GM12878 (cell line): ENCODE data around the gene SLC24A3. TPM values are rescaled to one million over a fixed set of nuclear protein-coding genes. Genes with fewer than 3 reads are reported as not detected.

ENCODE experiments used
- ATAC-seq: fragments of 200-7000 bp; cut with Tn5 transposase; 3 replicates; pipeline ENCODE4 v1.9.1; 2020; ENCODE audit warnings: mild to moderate bottlenecking, moderate library complexity
- BruUV-seq: library from RNA; stranded (reverse); fragments of 400-500 nt; replicated peaks from 2 replicates; lab custom pipeline; 2021; lab: Mats Ljungman, UMichigan
- CTCF ChIA-PET: fragments of 300-600 bp; sonication (Branson Sonifier 250); formaldehyde crosslinking; extraction: SDS; loops from one replicate; lab custom pipeline; 2021; ENCODE audit warnings: inconsistent platforms; lab: Yijun Ruan, JAX
- POLR2A ChIA-PET: fragments of 350-600 bp; formaldehyde crosslinking; extraction: SDS; loops from one replicate; lab custom pipeline; 2021; ENCODE audit warnings: inconsistent platforms; lab: Charles Lee
- RAD21 ChIA-PET: fragments of 300-600 bp; sonication (Branson Sonifier 250); formaldehyde crosslinking; loops from one replicate; lab custom pipeline; 2023; ENCODE audit warnings: antibody characterized with exemption; ENCODE audit not compliant: unreplicated experiment; lab: Charles Lee
- SMC1A ChIA-PET: fragments of 300-600 bp; sonication (Branson Sonifier 250); formaldehyde crosslinking; loops from one replicate; lab custom pipeline; 2023; ENCODE audit not compliant: unreplicated experiment, uncharacterized antibody; lab: Charles Lee
- DNase-seq: peaks from one replicate; pipeline ENCODE4 v3.0.0-alpha.2; 2011; ENCODE audit warnings: low read depth, low spot score
- FAIRE-seq: peaks from 3 replicates; lab custom pipeline; 2011; peaks lifted over from hg19 to GRCh38; lab: Jason Lieb, UNC
- H2AFZ ChIP-seq: 2 replicates; pipeline ENCODE4 v1.6.0; 2011; ENCODE audit warnings: low read depth, low read length, control low read depth; ENCODE audit not compliant: control insufficient read depth
- H3K27ac ChIP-seq: 2 replicates; pipeline ENCODE4 v1.5.1; 2011; ENCODE audit warnings: control low read depth; ENCODE audit not compliant: control insufficient read depth, insufficient read depth
- H3K27me3 ChIP-seq, 2 experiments: replicated peaks in 1 of 2; 2 replicates each; pipeline versions ENCODE4 v1.6.0 to v1.6.1; 2011; ENCODE audit warnings: low read length in 1 of 2; ENCODE audit not compliant: control insufficient read depth in 2 of 2, insufficient read depth in 2 of 2
- H3K36me3 ChIP-seq, 2 experiments: 2 replicates each; pipeline ENCODE4 v1.5.1; 2011; ENCODE audit warnings: low read length in 1 of 2; ENCODE audit not compliant: control insufficient read depth in 2 of 2, insufficient read depth in 2 of 2
- H3K4me1 ChIP-seq: 2 replicates; pipeline ENCODE4 v1.6.1; 2011; ENCODE audit warnings: mild to moderate bottlenecking, low read length, moderate library complexity, mixed read lengths; ENCODE audit not compliant: control insufficient read depth, insufficient read depth
- H3K4me2 ChIP-seq: 2 replicates; pipeline ENCODE4 v1.6.0; 2011; ENCODE audit warnings: control low read depth; ENCODE audit not compliant: control insufficient read depth, insufficient read depth
- H3K4me3 ChIP-seq: fragments of 200-600 bp; sonication (generic); 2 replicates; pipeline ENCODE4 v1.5.1; 2016
- H3K79me2 ChIP-seq: 2 replicates; pipeline ENCODE4 v1.6.0; 2011; ENCODE audit warnings: low read length; ENCODE audit not compliant: control insufficient read depth, insufficient read depth
- H3K9ac ChIP-seq: 2 replicates; pipeline ENCODE4 v1.8.0; 2011; ENCODE audit warnings: low read length, control low read depth, mixed read lengths; ENCODE audit not compliant: control insufficient read depth, insufficient read depth
- H3K9me3 ChIP-seq: replicated peaks from 3 replicates; pipeline ENCODE4 v1.5.1; 2011; ENCODE audit warnings: mild to moderate bottlenecking, low read length; ENCODE audit not compliant: control insufficient read depth, insufficient read depth
- H4K20me1 ChIP-seq: 2 replicates; pipeline ENCODE4 v1.6.0; 2011; ENCODE audit not compliant: control insufficient read depth, insufficient read depth
- CBFB ChIP-seq: IDR thresholded peaks from 2 replicates; pipeline ENCODE4 v1.6.1; 2016; ENCODE audit warnings: antibody characterized with exemption, low read depth
- GATAD2B ChIP-seq: fragments of 450-650 bp; conservative IDR thresholded peaks from 2 replicates; pipeline ENCODE4 v1.6.1; 2017; ENCODE audit warnings: low read depth, mild to moderate bottlenecking, moderate library complexity
- KDM1A ChIP-seq: fragments of 200-600 bp; sonication (generic); IDR thresholded peaks from 2 replicates; pipeline ENCODE4 v1.6.1; 2016; ENCODE audit warnings: borderline replicate concordance
- MEF2A ChIP-seq: IDR thresholded peaks from 2 replicates; pipeline ENCODE4 v1.6.1; 2011; ENCODE audit warnings: low read depth, mild to moderate bottlenecking, low read length, moderate library complexity; ENCODE audit not compliant: insufficient read depth
- MTA2 ChIP-seq: fragments of 450-650 bp; IDR thresholded peaks from 2 replicates; pipeline ENCODE4 v1.6.1; 2016; ENCODE audit warnings: low read depth, mild to moderate bottlenecking, moderate library complexity
- MYC ChIP-seq: IDR thresholded peaks from 2 replicates; pipeline ENCODE4 v1.6.1; 2011; ENCODE audit warnings: mild to moderate bottlenecking, low read length, moderate library complexity, inconsistent platforms; ENCODE audit not compliant: insufficient read depth, insufficient replicate concordance, insufficient read length, severe bottlenecking
- NR2C2 ChIP-seq: IDR thresholded peaks from 2 replicates; pipeline ENCODE4 v1.6.1; 2011; ENCODE audit warnings: borderline replicate concordance, low read depth; ENCODE audit not compliant: control insufficient read depth, insufficient read length
- ZNF217 ChIP-seq: fragments of 450-650 bp; IDR thresholded peaks from 2 replicates; pipeline ENCODE4 v1.6.1; 2017; ENCODE audit warnings: antibody characterized with exemption, mild to moderate bottlenecking
- ZNF24 ChIP-seq: fragments of 450-650 bp; IDR thresholded peaks from 2 replicates; pipeline ENCODE4 v1.6.1; 2017; ENCODE audit warnings: antibody characterized with exemption, mild to moderate bottlenecking
- WGBS: methylation state at CpG from one replicate; pipeline ENCODE4 v1.1.6; 2016; ENCODE audit warnings: low lambda C conversion rate; ENCODE audit not compliant: insufficient replicate concordance, insufficient coverage; ENCODE audit errors: missing lambda C conversion rate; 5-methylcytosine and 5-hydroxymethylcytosine counted together
- in situ Hi-C: fragments of 300-500 bp; cut with MboI; formaldehyde crosslinking; loops from 9 replicates; pipeline ENCODE4 v1.14.3; 2018; ENCODE audit warnings: mixed read lengths
- intact Hi-C: fragments of 100-400 bp; cut with micrococcal nuclease; formaldehyde crosslinking; loops from one replicate; pipeline ENCODE4 v1.14.2; 2022; ENCODE audit not compliant: unreplicated experiment
- polyA plus RNA-seq, 11 experiments: library from polyadenylated mRNA; depleted of rRNA in 4 of 11; unstranded in 6 of 11; stranded (reverse) in 5 of 11; fragments of >200 nt; fragmentation: Nextera tagmentation in 4 of 11; fragmentation: Illumina TruSeq in 1 of 11; extraction: Ambion mirVana in 4 of 11; extraction: Trizol in 1 of 11; gene quantifications; 1 replicate in 1 of 11; 2 replicates in 10 of 11; pipeline versions ENCODE4 v1.2.1 to v1.2.3, GENCODE V29; 2011 to 2016; ENCODE audit warnings: inconsistent platforms in 2 of 11, missing spikeins in 2 of 11, low read depth in 1 of 11
- total RNA-seq, 4 experiments: library from RNA; depleted of rRNA in 3 of 4; stranded (reverse); fragments of >200 nt in 3 of 4; fragmentation: Illumina TruSeq in 1 of 4; extraction: Trizol in 1 of 4; gene quantifications; 2 replicates each; pipeline versions ENCODE4 v1.2.1 to v1.2.3, GENCODE V29; 2013 to 2021
- TF ChIP-seq, protein P1 (sequence below): fragments of 450-650 bp; IDR thresholded peaks from 2 replicates; pipeline ENCODE4 v1.6.1; 2016; ENCODE audit warnings: mild to moderate bottlenecking

The SLC24A3 gene
- total and polyA plus RNA-seq, 10 of the 15 experiments (the other 5 are each of a cell fraction or from before 2014, with no cell fraction given) = 0.04 TPM; not detected in 9

DNA sequence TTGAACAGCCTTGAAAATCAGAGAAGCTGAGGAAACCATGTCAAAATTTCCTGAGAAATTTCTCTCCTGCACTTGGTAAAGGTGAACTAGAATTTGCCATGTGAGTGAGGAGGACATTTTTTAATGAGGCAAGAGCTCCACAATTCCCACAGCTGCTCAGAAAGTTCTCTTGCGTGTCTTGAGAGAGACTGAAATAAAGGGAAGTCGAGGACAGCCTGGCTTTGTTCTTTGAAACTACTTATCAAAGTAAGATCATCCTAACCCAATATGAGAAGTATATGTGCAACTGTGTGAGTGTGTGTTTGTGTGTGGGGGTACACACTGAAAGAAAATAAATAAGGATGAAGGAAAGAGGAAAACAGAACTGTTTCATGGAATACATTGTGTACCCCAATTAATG is 163.4 kb downstream of the SLC24A3 start:
- ChIA-PET SMC1A (no interaction called here), RAD21 (no interaction called here)
- Histone ChIP-seq H3K79me2 (no peaks in the 10 kb centered on the region), H3K4me1 (no peaks in the 10 kb centered on the region), H4K20me1 (no peaks in the 10 kb centered on the region), H3K4me2 (no peak overlapping the region), H3K9me3 (no peaks in the 10 kb centered on the region), H3K27me3 (no peaks in the 10 kb centered on the region), H2AFZ (no peak overlapping the region), H3K9ac (no peak overlapping the region)
- no peak for DNase-seq
- ATAC-seq = no peak
- FAIRE-seq = no peak
- TF ChIP-seq CBFB (no peak), NR2C2 (no peak), MTA2 (no peak), MEF2A (no peak), MYC (no peak), GATAD2B (no peak), ZNF217 (no peak), ZNF24 (no peak), KDM1A (no peak)
- TF ChIP-seq, protein P1, sequence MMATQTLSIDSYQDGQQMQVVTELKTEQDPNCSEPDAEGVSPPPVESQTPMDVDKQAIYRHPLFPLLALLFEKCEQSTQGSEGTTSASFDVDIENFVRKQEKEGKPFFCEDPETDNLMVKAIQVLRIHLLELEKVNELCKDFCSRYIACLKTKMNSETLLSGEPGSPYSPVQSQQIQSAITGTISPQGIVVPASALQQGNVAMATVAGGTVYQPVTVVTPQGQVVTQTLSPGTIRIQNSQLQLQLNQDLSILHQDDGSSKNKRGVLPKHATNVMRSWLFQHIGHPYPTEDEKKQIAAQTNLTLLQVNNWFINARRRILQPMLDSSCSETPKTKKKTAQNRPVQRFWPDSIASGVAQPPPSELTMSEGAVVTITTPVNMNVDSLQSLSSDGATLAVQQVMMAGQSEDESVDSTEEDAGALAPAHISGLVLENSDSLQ = no peak
- TF ChIP-seq, all 136 proteins: peak for 0
- Histone ChIP-seq H3K36me3 (no peaks in the 10 kb centered on the region), H3K27ac (no peak overlapping the region), H3K4me3 (no peak overlapping the region)
- BruUV-seq = no TSS peak
- ChIA-PET CTCF (no interaction called here), POLR2A (no interaction called here)
- in situ Hi-C loops (no loop called here), intact Hi-C loops (no loop called here)
- WGBS = 0% methylated on average over 2 of the region's 2 CpGs
